ENCODE results near the gene ADAMTSL5.

ADAMTSL5 gene

DNA sequence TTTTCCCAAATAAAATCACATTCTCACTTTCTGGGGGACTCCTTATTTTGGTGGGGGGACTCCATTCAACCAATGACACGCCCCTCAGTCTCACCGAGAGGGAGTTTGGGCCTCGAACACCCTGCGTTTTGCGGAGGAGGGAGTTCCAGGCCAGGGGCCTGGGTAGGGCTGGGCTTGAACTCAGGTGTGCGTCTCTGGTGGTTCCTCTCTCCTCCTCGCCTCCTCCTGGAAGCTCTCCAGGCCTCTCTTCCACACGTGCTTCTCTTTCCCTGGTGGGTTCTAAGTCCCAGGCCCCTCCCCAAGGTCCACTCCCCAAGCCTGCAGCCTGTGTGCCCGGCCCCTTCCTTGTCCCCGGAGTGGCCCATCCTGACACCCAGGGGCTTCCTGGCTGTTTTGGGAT is 40.6 kb upstream of the ADAMTSL5 start:
- ATAC-seq, result no peak
- no peak for TF ChIP-seq ZFP3 (CRISPR knock-in tag; IDR thresholded peaks at IDR 0.05)
- no peak for TF ChIP-seq ZNF8 (CRISPR knock-in tag; IDR thresholded peaks at IDR 0.05)
- no peak for TF ChIP-seq RARB (CRISPR knock-in tag; IDR thresholded peaks at IDR 0.05)
- no peak for TF ChIP-seq TCF4 (CRISPR knock-in tag; IDR thresholded peaks at IDR 0.05; ENCODE audit: borderline replicate concordance)
- no peak for TF ChIP-seq TSHZ2 (CRISPR knock-in tag; IDR thresholded peaks at IDR 0.05)
- TF ChIP-seq CSDC2 (CRISPR knock-in tag; IDR thresholded peaks at IDR 0.05), result no peak
- TF ChIP-seq CSRNP3 (CRISPR knock-in tag; IDR thresholded peaks at IDR 0.05), result no peak
- TF ChIP-seq ISL1 (CRISPR knock-in tag; IDR thresholded peaks at IDR 0.05), result no peak
- TF ChIP-seq ZNF565 (CRISPR knock-in tag; conservative IDR thresholded peaks at IDR 0.05; ENCODE audit: low read depth), result no peak
- TF ChIP-seq, protein P1, sequence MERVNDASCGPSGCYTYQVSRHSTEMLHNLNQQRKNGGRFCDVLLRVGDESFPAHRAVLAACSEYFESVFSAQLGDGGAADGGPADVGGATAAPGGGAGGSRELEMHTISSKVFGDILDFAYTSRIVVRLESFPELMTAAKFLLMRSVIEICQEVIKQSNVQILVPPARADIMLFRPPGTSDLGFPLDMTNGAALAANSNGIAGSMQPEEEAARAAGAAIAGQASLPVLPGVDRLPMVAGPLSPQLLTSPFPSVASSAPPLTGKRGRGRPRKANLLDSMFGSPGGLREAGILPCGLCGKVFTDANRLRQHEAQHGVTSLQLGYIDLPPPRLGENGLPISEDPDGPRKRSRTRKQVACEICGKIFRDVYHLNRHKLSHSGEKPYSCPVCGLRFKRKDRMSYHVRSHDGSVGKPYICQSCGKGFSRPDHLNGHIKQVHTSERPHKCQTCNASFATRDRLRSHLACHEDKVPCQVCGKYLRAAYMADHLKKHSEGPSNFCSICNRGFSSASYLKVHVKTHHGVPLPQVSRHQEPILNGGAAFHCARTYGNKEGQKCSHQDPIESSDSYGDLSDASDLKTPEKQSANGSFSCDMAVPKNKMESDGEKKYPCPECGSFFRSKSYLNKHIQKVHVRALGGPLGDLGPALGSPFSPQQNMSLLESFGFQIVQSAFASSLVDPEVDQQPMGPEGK (CRISPR knock-in tag; IDR thresholded peaks at IDR 0.05; ENCODE audit: borderline replicate concordance), result no peak
- no peak for TF ChIP-seq PPARA (CRISPR knock-in tag; IDR thresholded peaks at IDR 0.05; ENCODE audit: borderline replicate concordance)
- no peak for TF ChIP-seq BACH2 (CRISPR knock-in tag; IDR thresholded peaks at IDR 0.05; ENCODE audit: borderline replicate concordance)
- TF ChIP-seq OSR1 (CRISPR knock-in tag; IDR thresholded peaks at IDR 0.05), result no peak
- no peak for TF ChIP-seq GLIS3 (CRISPR knock-in tag; IDR thresholded peaks at IDR 0.05)
- TF ChIP-seq ZFP30 (CRISPR knock-in tag; IDR thresholded peaks at IDR 0.05), result no peak
- no peak for TF ChIP-seq TOX (CRISPR knock-in tag; IDR thresholded peaks at IDR 0.05; ENCODE audit: borderline replicate concordance)
- TF ChIP-seq ZC3H10 (CRISPR knock-in tag; IDR thresholded peaks at IDR 0.05), result no peak
- no peak for TF ChIP-seq ESRRG (CRISPR knock-in tag; IDR thresholded peaks at IDR 0.05)
- TF ChIP-seq, protein P2, sequence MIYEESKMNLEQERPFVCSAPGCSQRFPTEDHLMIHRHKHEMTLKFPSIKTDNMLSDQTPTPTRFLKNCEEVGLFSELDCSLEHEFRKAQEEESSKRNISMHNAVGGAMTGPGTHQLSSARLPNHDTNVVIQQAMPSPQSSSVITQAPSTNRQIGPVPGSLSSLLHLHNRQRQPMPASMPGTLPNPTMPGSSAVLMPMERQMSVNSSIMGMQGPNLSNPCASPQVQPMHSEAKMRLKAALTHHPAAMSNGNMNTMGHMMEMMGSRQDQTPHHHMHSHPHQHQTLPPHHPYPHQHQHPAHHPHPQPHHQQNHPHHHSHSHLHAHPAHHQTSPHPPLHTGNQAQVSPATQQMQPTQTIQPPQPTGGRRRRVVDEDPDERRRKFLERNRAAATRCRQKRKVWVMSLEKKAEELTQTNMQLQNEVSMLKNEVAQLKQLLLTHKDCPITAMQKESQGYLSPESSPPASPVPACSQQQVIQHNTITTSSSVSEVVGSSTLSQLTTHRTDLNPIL (CRISPR knock-in tag; IDR thresholded peaks at IDR 0.05; ENCODE audit: low read depth), result no peak

GRCh38 chr19:1551068-1552040 is 38.5 kb upstream of the ADAMTSL5 start:
- ATAC-seq, result 0 out of 3 replicates have a peak, but pooled peaks have one; percentile 22
- TF ChIP-seq ZNF70 (CRISPR knock-in tag; IDR thresholded peaks at IDR 0.05) (no peak), ISL1 (CRISPR knock-in tag; IDR thresholded peaks at IDR 0.05) (no peak), ZFP3 (CRISPR knock-in tag; IDR thresholded peaks at IDR 0.05) (no peak), ZNF8 (CRISPR knock-in tag; IDR thresholded peaks at IDR 0.05) (no peak), ZNF565 (CRISPR knock-in tag; conservative IDR thresholded peaks at IDR 0.05; ENCODE audit: low read depth) (no peak), TSHZ2 (CRISPR knock-in tag; IDR thresholded peaks at IDR 0.05) (no peak), ARNTL (CRISPR knock-in tag; IDR thresholded peaks at IDR 0.05; ENCODE audit: borderline replicate concordance, low read depth) (no peak), SNAI2 (CRISPR knock-in tag; IDR thresholded peaks at IDR 0.05) (no peak), ZFP30 (CRISPR knock-in tag; IDR thresholded peaks at IDR 0.05) (no peak), PPARA (CRISPR knock-in tag; IDR thresholded peaks at IDR 0.05; ENCODE audit: borderline replicate concordance) (no peak), OSR1 (CRISPR knock-in tag; IDR thresholded peaks at IDR 0.05) (no peak), ESRRG (CRISPR knock-in tag; IDR thresholded peaks at IDR 0.05) (no peak), CSRNP3 (CRISPR knock-in tag; IDR thresholded peaks at IDR 0.05) (no peak), CSDC2 (CRISPR knock-in tag; IDR thresholded peaks at IDR 0.05) (no peak)
